GM12875 (cell line): ENCODE data around the gene GPR84.

Experiments
- H3K4me3 ChIP-seq: one replicate; pipeline ENCODE4 v1.5.1; 2011; ENCODE audit warnings: low read depth, low read length, control low read depth
- CTCF ChIP-seq: IDR thresholded peaks from 2 replicates; pipeline ENCODE4 v1.5.1; 2011; ENCODE audit warnings: low read depth, mild to moderate bottlenecking, control low read depth, inconsistent platforms, low read length, moderate library complexity, borderline replicate concordance; ENCODE audit not compliant: insufficient read depth

The GPR84 gene

GRCh38 chr12:54349036-54349435 lies 15.2 kb downstream of the GPR84 start:
- TF ChIP-seq CTCF: no peak
- no peak overlapping the region for H3K4me3 ChIP-seq

- no peak for TF ChIP-seq CTCF
- no peak overlapping the region for H3K4me3 ChIP-seq
Measured at GRCh38 chr12:54341378-54342300, 22.6 kb downstream of the GPR84 start.

- no peak for TF ChIP-seq CTCF
Measured at GRCh38 chr12:54340846-54341245, 23.4 kb downstream of the GPR84 start.

GRCh38 chr12:54338698-54339296 lies 25.5 kb downstream of the GPR84 start:
- TF ChIP-seq CTCF: no peak
- H3K4me3 ChIP-seq: no peak overlapping the region

More at GRCh38 chr12:54340846-54341245, 23.4 kb downstream of the GPR84 start:
- H3K4me3 ChIP-seq: no peak overlapping the region

- TF ChIP-seq CTCF: no peak
Measured at GRCh38 chr12:54337854-54338650, 26.2 kb downstream of the GPR84 start.

GRCh38 chr12:54337280-54337842 lies 26.9 kb downstream of the GPR84 start:
- no peak overlapping the region for H3K4me3 ChIP-seq
- no peak for TF ChIP-seq CTCF

More at GRCh38 chr12:54337854-54338650, 26.2 kb downstream of the GPR84 start:
- no peak overlapping the region for H3K4me3 ChIP-seq
